Measurements from ENCODE around the gene PRMT9.

GRCh38 chr4:147674073-147674472, 9.9 kb downstream of the PRMT9 start:
- TF ChIP-seq CTCF (IDR thresholded peaks at IDR 0.05; ENCODE audit: low read depth, low read length, poor library complexity, severe bottlenecking) (no peak), EZH2phosphoT487 (IDR thresholded peaks at IDR 0.05; ENCODE audit: borderline replicate concordance, low read length) (no peak)
